Breast epithelium (tissue), 4 donors: Measurements from ENCODE around the gene G6PC1. TPM values are rescaled to one million over a fixed set of nuclear protein-coding genes. Genes with fewer than 3 reads are reported as not detected.

ENCODE experiments used
- DNase-seq, 2 donors: peaks; one replicate each; pipeline ENCODE4 v3.0.0-alpha.2; 2019; ENCODE audit warnings: low spot score in 2 of 2
- H3K27ac ChIP-seq, 2 donors: fragments of 200-600 bp; sonication (generic) in 1 of 2; one replicate each; pipeline ENCODE4 v1.5.1; 2016 to 2019; ENCODE audit warnings: mild to moderate bottlenecking in 1 of 2
- H3K27me3 ChIP-seq, 2 donors: fragments of 200-600 bp; sonication (generic) in 1 of 2; one replicate each; pipeline versions ENCODE4 v1.5.1 to v1.6.0; 2017 to 2019; ENCODE audit warnings: control low read depth in 1 of 2, mild to moderate bottlenecking in 1 of 2
- H3K36me3 ChIP-seq: fragments of 200-600 bp; one replicate; pipeline ENCODE4 v1.5.1; 2019
- H3K4me1 ChIP-seq, 2 donors: fragments of 200-600 bp; sonication (generic); one replicate each; pipeline ENCODE4 v1.5.1; 2016 to 2019; ENCODE audit warnings: control low read depth in 1 of 2
- H3K4me3 ChIP-seq, 3 donors: fragments of 200-600 bp; sonication (generic); 1 replicate in 2 of 3; 2 replicates in 1 of 3; pipeline ENCODE4 v1.5.1; 2016 to 2019; ENCODE audit warnings: mild to moderate bottlenecking in 3 of 3, moderate library complexity in 2 of 3
- H3K9me3 ChIP-seq, 2 donors: fragments of 200-600 bp; sonication (generic) in 1 of 2; one replicate each; pipeline ENCODE4 v1.5.1; 2016 to 2019; ENCODE audit warnings: control low read depth in 1 of 2
- CTCF ChIP-seq, 3 donors: fragments of 450-650 bp; IDR thresholded peaks; one replicate each; pipeline ENCODE4 v1.5.1; 2016 to 2017; ENCODE audit warnings: antibody characterized with exemption in 3 of 3, mild to moderate bottlenecking in 3 of 3, moderate library complexity in 3 of 3
- POLR2A ChIP-seq: fragments of 450-650 bp; IDR thresholded peaks from one replicate; pipeline ENCODE4 v1.6.1; 2016; ENCODE audit warnings: antibody characterized with exemption, mild to moderate bottlenecking, moderate library complexity
- POLR2AphosphoS5 ChIP-seq, 3 donors: sonication (generic); formaldehyde crosslinking; IDR thresholded peaks; one replicate each; pipeline ENCODE4 v1.6.1; 2017; ENCODE audit warnings: antibody characterized with exemption in 3 of 3
- intact Hi-C: fragments of 100-400 bp; cut with DNase I; formaldehyde crosslinking; loops from one replicate; pipeline ENCODE4 v1.15.1; 2023; ENCODE audit warnings: low total_unique reads
- total RNA-seq, 3 donors: library from RNA; depleted of rRNA; stranded (reverse); fragments of >200 nt; gene quantifications; one replicate each; pipeline ENCODE4 v1.1.0, GENCODE V29; 2016

The G6PC1 gene
- total RNA-seq, 3 donors from 2014 or later: not detected

- intact Hi-C loops: no loop called here
- no peaks in the 10 kb centered on the region for H3K9me3 ChIP-seq
- TF ChIP-seq POLR2A: no peak
- no peak for TF ChIP-seq POLR2AphosphoS5 (IDR thresholded peaks at IDR 0.05)
- no peak for TF ChIP-seq CTCF (IDR thresholded peaks at IDR 0.05)
Measured at GRCh38 chr17:42904110-42904469, 3.5 kb downstream of the G6PC1 start.

GRCh38 chr17:42906772-42907446, 6.3 kb downstream of the G6PC1 start:
- no peak for DNase-seq
- H3K9me3 ChIP-seq: no peaks in the 10 kb centered on the region
- peaks cover 0 to 5% of the 10 kb centered on the region in 2 donors for H3K27me3 ChIP-seq
- H3K36me3 ChIP-seq: no peaks in the 10 kb centered on the region
- no peak for TF ChIP-seq CTCF (IDR thresholded peaks at IDR 0.05)
- no peak for TF ChIP-seq POLR2A
- no peak for TF ChIP-seq POLR2AphosphoS5 (IDR thresholded peaks at IDR 0.05)
- no peaks in the 10 kb centered on the region for H3K4me1 ChIP-seq
- no peak overlapping the region for H3K27ac ChIP-seq
- H3K4me3 ChIP-seq: no peak overlapping the region
- intact Hi-C loops: loop anchor here (5.0 kb wide), 1 partner anchor 1090 kb away; no protein-coding TSS in a partner anchor

More at GRCh38 chr17:42904110-42904469, 3.5 kb downstream of the G6PC1 start:
- Histone ChIP-seq H3K27ac (no peak overlapping the region), H3K27me3 (peaks cover 0 to 11% of the 10 kb centered on the region in 2 donors), H3K4me1 (no peaks in the 10 kb centered on the region), H3K4me3 (no peak overlapping the region), H3K36me3 (no peaks in the 10 kb centered on the region)
- DNase-seq: no peak

- Histone ChIP-seq H3K27me3 (peaks cover 0 to 5% of the 10 kb centered on the region in 2 donors), H3K4me1 (no peaks in the 10 kb centered on the region), H3K4me3 (no peak overlapping the region), H3K9me3 (no peaks in the 10 kb centered on the region), H3K36me3 (no peaks in the 10 kb centered on the region), H3K27ac (no peak overlapping the region)
- intact Hi-C loops: loop anchor here (5.0 kb wide), 1 partner anchor 1092 kb away; no protein-coding TSS in a partner anchor
- no peak for TF ChIP-seq POLR2A
- TF ChIP-seq POLR2AphosphoS5 (IDR thresholded peaks at IDR 0.05): no peak
- no peak for TF ChIP-seq CTCF (IDR thresholded peaks at IDR 0.05)
- DNase-seq: no peak
Measured at GRCh38 chr17:42908872-42909700, 8.5 kb downstream of the G6PC1 start.

- Histone ChIP-seq H3K27ac (no peak overlapping the region), H3K27me3 (no peaks in the 10 kb centered on the region), H3K36me3 (no peaks in the 10 kb centered on the region), H3K4me3 (no peak overlapping the region), H3K4me1 (no peaks in the 10 kb centered on the region), H3K9me3 (no peaks in the 10 kb centered on the region)
- DNase-seq: no peak
- intact Hi-C loops: no loop called here
- TF ChIP-seq CTCF (IDR thresholded peaks at IDR 0.05) (no peak), POLR2A (no peak), POLR2AphosphoS5 (IDR thresholded peaks at IDR 0.05) (no peak)
Measured at GRCh38 chr17:42913522-42913921, 12.9 kb downstream of the G6PC1 start.
